Panc1 (cell line): Measurements from ENCODE around the gene CACNA2D4. TPM values are rescaled to one million over a fixed set of nuclear protein-coding genes. Genes with fewer than 3 reads are reported as not detected.

Experiments used
- ATAC-seq: fragments of 200-7000 bp; cut with Tn5 transposase; 2 replicates; pipeline ENCODE4 v1.9.1; 2020; ENCODE audit warnings: mild to moderate bottlenecking, moderate library complexity
- BruUV-seq: library from RNA; stranded (reverse); fragments of 400-500 nt; replicated peaks from 2 replicates; lab custom pipeline; 2021; lab: Mats Ljungman, UMichigan
- CTCF ChIA-PET: fragments of 300-600 bp; sonication (Branson Sonifier 250); formaldehyde crosslinking; loops from one replicate; lab custom pipeline; 2022; ENCODE audit warnings: antibody characterized with exemption; lab: Charles Lee
- POLR2A ChIA-PET: fragments of 300-600 bp; sonication (Branson Sonifier 250); formaldehyde crosslinking; loops from one replicate; lab custom pipeline; 2022; ENCODE audit warnings: antibody characterized with exemption; lab: Charles Lee
- DNase-seq: peaks from one replicate; pipeline ENCODE4 v3.0.0-alpha.2; 2010; ENCODE audit warnings: low read depth, low spot score
- H3K27ac ChIP-seq: 2 replicates; pipeline ENCODE4 v1.5.1; 2011; ENCODE audit warnings: mild to moderate bottlenecking, low read length, inconsistent platforms
- H3K27me3 ChIP-seq: fragments of 200-500 bp; sonication (Bioruptor generic); 2 replicates; pipeline ENCODE4 v1.6.0; 2014; ENCODE audit warnings: low read length, inconsistent platforms; ENCODE audit not compliant: control insufficient read depth, insufficient read depth
- H3K36me3 ChIP-seq: fragments of 200-500 bp; sonication (Bioruptor generic); 2 replicates; pipeline ENCODE4 v1.5.1; 2014; ENCODE audit warnings: inconsistent platforms, mild to moderate bottlenecking, low read length, moderate library complexity; ENCODE audit not compliant: control insufficient read depth, insufficient read depth
- H3K4me1 ChIP-seq: 2 replicates; pipeline ENCODE4 v1.5.1; 2011; ENCODE audit warnings: inconsistent platforms, mild to moderate bottlenecking, low read length, moderate library complexity; ENCODE audit not compliant: control insufficient read depth, insufficient read depth
- H3K4me3 ChIP-seq, 2 experiments: 2 replicates each; pipeline ENCODE4 v1.5.1; 2011 to 2012; ENCODE audit warnings: low read depth in 2 of 2, low read length in 2 of 2, mild to moderate bottlenecking in 2 of 2, inconsistent platforms in 1 of 2, moderate library complexity in 1 of 2
- H3K9me3 ChIP-seq: fragments of 200-500 bp; sonication (Bioruptor generic); 2 replicates; pipeline ENCODE4 v1.5.1; 2014; ENCODE audit warnings: low read depth, mild to moderate bottlenecking, inconsistent platforms, low read length, moderate library complexity; ENCODE audit not compliant: control insufficient read depth, insufficient read depth
- POLR2AphosphoS5 ChIP-seq: IDR thresholded peaks from 2 replicates; pipeline ENCODE4 v1.6.1; 2012; ENCODE audit warnings: mild to moderate bottlenecking, low read depth, low read length, moderate library complexity
- REST ChIP-seq, 2 experiments: IDR thresholded peaks; 2 replicates each; pipeline ENCODE4 v1.6.1; 2011 to 2012; ENCODE audit warnings: low read depth in 2 of 2, control low read depth in 1 of 2, low read length in 1 of 2, mild to moderate bottlenecking in 1 of 2, moderate library complexity in 1 of 2; ENCODE audit not compliant: insufficient read depth in 1 of 2
- SIN3A ChIP-seq: IDR thresholded peaks from 2 replicates; pipeline ENCODE4 v1.6.1; 2012; ENCODE audit warnings: low read depth, mild to moderate bottlenecking, low read length, moderate library complexity, borderline replicate concordance; ENCODE audit not compliant: insufficient read depth
- TCF7L2 ChIP-seq: IDR thresholded peaks from 2 replicates; pipeline ENCODE4 v1.6.1; 2011; ENCODE audit warnings: mild to moderate bottlenecking, low read depth, low read length, inconsistent platforms
- in situ Hi-C: cut with HindIII; loops from 2 replicates; pipeline ENCODE4 v1.10.0; 2016; ENCODE audit warnings: low sequenced_read_pairs, low pct_unique_long_range_greater_than_20kb
- intact Hi-C: fragments of 100-400 bp; cut with micrococcal nuclease; formaldehyde crosslinking; loops from one replicate; pipeline ENCODE4 v1.10.0; 2022; ENCODE audit not compliant: unreplicated experiment
- total RNA-seq: library from RNA; stranded (reverse); gene quantifications from one replicate; pipeline ENCODE4 v1.2.1, GENCODE V29; 2021; ENCODE audit not compliant: unreplicated experiment
- TF ChIP-seq, protein P1 (sequence below): fragments of 450-650 bp; IDR thresholded peaks from 2 replicates; pipeline ENCODE4 v1.5.1; 2017; ENCODE audit warnings: mild to moderate bottlenecking

Gene CACNA2D4
- total RNA-seq, 1 experiment from 2014 or later = 0.15 TPM

DNA sequence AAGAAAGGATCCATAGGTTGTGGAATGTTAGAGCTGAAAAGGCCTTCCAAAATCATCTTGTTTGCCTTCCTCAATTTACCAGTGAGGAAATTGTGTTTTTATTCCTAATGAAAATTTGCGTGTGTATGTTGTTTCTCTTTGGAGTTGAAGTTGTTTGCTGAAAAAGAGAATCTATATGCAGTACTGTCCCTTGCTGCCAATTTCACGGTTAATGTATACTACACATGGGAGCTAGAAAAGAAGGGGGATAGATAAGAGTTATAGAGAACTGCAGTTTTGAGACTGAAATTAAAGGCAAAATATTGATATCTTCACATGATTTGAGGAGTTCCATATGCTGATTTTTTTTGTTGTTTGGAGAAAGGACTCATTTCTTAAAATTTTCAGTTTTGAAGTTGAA lies 160.1 kb downstream of the CACNA2D4 start:
- ChIA-PET CTCF (no interaction called here), POLR2A (no interaction called here)
- DNase-seq (no peak), ATAC-seq (no peak)
- Histone ChIP-seq H3K27me3 (no peaks in the 10 kb centered on the region), H3K36me3 (no peaks in the 10 kb centered on the region; the same call in 1 of the 2 replicates), H3K4me1 (peaks cover 15% of the 10 kb centered on the region), H3K9me3 (no peaks in the 10 kb centered on the region), H3K27ac (peak overlapping the region; percentile 61), H3K4me3 (no peak overlapping the region)
- intact Hi-C loops = no loop called here
- in situ Hi-C loops = no loop called here
- TF ChIP-seq SIN3A (no peak), POLR2AphosphoS5 (no peak), REST (IDR thresholded peaks at IDR 0.05; ENCODE audit: insufficient read depth in 1 of 2, low read depth in 2 of 2, low read length in 1 of 2) (no peak), TCF7L2 (no peak)
- TF ChIP-seq, protein P1, sequence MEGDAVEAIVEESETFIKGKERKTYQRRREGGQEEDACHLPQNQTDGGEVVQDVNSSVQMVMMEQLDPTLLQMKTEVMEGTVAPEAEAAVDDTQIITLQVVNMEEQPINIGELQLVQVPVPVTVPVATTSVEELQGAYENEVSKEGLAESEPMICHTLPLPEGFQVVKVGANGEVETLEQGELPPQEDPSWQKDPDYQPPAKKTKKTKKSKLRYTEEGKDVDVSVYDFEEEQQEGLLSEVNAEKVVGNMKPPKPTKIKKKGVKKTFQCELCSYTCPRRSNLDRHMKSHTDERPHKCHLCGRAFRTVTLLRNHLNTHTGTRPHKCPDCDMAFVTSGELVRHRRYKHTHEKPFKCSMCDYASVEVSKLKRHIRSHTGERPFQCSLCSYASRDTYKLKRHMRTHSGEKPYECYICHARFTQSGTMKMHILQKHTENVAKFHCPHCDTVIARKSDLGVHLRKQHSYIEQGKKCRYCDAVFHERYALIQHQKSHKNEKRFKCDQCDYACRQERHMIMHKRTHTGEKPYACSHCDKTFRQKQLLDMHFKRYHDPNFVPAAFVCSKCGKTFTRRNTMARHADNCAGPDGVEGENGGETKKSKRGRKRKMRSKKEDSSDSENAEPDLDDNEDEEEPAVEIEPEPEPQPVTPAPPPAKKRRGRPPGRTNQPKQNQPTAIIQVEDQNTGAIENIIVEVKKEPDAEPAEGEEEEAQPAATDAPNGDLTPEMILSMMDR = no peak
- BruUV-seq = TSS peak; percentile 10

- no peaks in the 10 kb centered on the region for H3K27me3 ChIP-seq
- H3K27ac ChIP-seq = no peak overlapping the region
- H3K36me3 ChIP-seq = no peaks in the 10 kb centered on the region
- no TSS peak for BruUV-seq
- in situ Hi-C loops = no loop called here
- POLR2A ChIA-PET = no interaction called here
- ATAC-seq = no peak
- peaks cover 13% of the 10 kb centered on the region; the same call in 1 of the 2 replicates for H3K9me3 ChIP-seq
- no peak overlapping the region for H3K4me3 ChIP-seq
- TF ChIP-seq, protein P1 = no peak
- TF ChIP-seq SIN3A (no peak), REST (IDR thresholded peaks at IDR 0.05; ENCODE audit: insufficient read depth in 1 of 2, low read depth in 2 of 2, low read length in 1 of 2) (no peak), TCF7L2 (no peak), POLR2AphosphoS5 (no peak)
- intact Hi-C loops = no loop called here
- CTCF ChIA-PET = no interaction called here
- no peaks in the 10 kb centered on the region for H3K4me1 ChIP-seq
- no peak for DNase-seq
Observed at GRCh38 chr12:1750300-1750699, 168.2 kb downstream of the CACNA2D4 start.
